ENCODE measurements around the gene TAF1. TPM values are rescaled to one million over a fixed set of nuclear protein-coding genes. Genes with fewer than 3 reads are reported as not detected.

TAF1 gene
- total RNA-seq, 2 donors from 2014 or later = 51.5 to 59.3 TPM

Other genes starting within 250 kb of the TAF1 start
- gene MED12, start 247.8 kb upstream of the TAF1 start, total RNA-seq = 10 to 100 TPM; 44.1 to 48.6 TPM
- gene NLGN3, start 221.5 kb upstream of the TAF1 start, total RNA-seq = 1 to 10 TPM; 2.9 to 3.1 TPM
- under 1 TPM; 0.28 to 0.31 TPM for gene GJB1, start 143.1 kb upstream of the TAF1 start, total RNA-seq
- gene ZMYM3, start 112.2 kb upstream of the TAF1 start, total RNA-seq = 10 to 100 TPM; 26.9 to 36.1 TPM
- 100 to 1,000 TPM; 539 to 564 TPM for gene NONO, start 82.7 kb upstream of the TAF1 start, total RNA-seq
- gene ITGB1BP2, start 64.6 kb upstream of the TAF1 start, total RNA-seq = 1 to 10 TPM; 6.9 to 7.4 TPM
- gene OGT, start 166.7 kb downstream of the TAF1 start, total RNA-seq = 100 to 1,000 TPM; 702 to 788 TPM
- 1 to 10 TPM; 6.9 to 8.4 TPM for gene GCNA, start 212.1 kb downstream of the TAF1 start, total RNA-seq

All from activated T-cell treated with anti-CD3 and anti-CD28 coated beads, Interleukin-2, amount 50 U/mL, for 72 hours (primary cell).